Measurements from ENCODE around the gene B3GNT2. TPM values are rescaled to one million over a fixed set of nuclear protein-coding genes. Genes with fewer than 3 reads are reported as not detected.

Gene B3GNT2
- total and polyA plus RNA-seq, 2 experiments from 2014 or later, result 35.5 to 70.4 TPM

DNA sequence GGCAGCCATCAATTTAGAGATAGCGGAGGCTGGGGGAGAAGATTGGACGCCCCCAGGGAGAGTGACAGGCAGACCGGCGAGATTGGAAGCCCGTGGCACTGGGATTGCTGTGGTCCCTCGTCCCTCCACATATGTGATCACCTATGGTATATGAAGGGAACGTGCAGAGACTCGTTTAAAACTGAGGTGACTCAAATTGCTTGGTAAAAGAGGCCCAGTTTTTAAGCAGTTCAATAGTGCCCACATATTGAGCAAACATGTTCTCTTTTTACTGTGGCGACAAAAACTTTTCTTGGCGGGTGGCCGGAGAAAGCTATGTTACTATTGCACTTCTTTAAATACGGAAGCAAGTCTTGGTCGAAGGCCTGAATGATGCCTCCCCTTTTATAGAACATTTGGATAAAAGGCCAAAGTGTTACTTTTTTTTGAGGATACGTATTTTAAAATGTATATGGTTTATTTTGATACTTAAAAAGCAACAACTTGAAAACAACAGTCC is 9.1 kb downstream of the B3GNT2 start:
- H3K4me1 Mint-ChIP-seq, result peaks cover 78% of the 10 kb centered on the region
- H3K9me2 ChIP-seq (ENCODE audit: insufficient read depth), result 0 out of 2 replicates have a peak, but pooled peaks cover 3% of the 10 kb centered on the region
- ATAC-seq (no peak), DNase-seq (ENCODE audit: low spot score) (no peak)
- no peak overlapping the region for H2AFZ ChIP-seq
- no peak overlapping the region for H3K27ac ChIP-seq (ENCODE audit: low read depth)
- peaks cover 73% of the 10 kb centered on the region for H3K4me1 ChIP-seq (ENCODE audit: insufficient read depth)
- H3K36me3 Mint-ChIP-seq (ENCODE audit: low read depth), result no peaks in the 10 kb centered on the region; the same call in 2 of the 3 replicates
- H3K36me3 ChIP-seq (ENCODE audit: insufficient read depth), result no peaks in the 10 kb centered on the region
- peaks cover 10% of the 10 kb centered on the region for H3K27me3 Mint-ChIP-seq (ENCODE audit: insufficient read depth, low read depth, poor library complexity)
- H3F3A ChIP-seq (replicated peaks; ENCODE audit: low read depth), result no peaks in the 10 kb centered on the region; the same call in 1 of the 2 replicates
- H3K27ac Mint-ChIP-seq, result no peak overlapping the region
- TF ChIP-seq EZH2 (IDR thresholded peaks at IDR 0.05; ENCODE audit: low read depth, unreplicated experiment) (no peak), EZH2phosphoT487 (IDR thresholded peaks at IDR 0.05; ENCODE audit: unreplicated experiment) (no peak), ETS1 (IDR thresholded peaks at IDR 0.05) (no peak), JUNB (IDR thresholded peaks at IDR 0.05; ENCODE audit: unreplicated experiment) (no peak), ZNF462 (CRISPR knock-in tag; IDR thresholded peaks at IDR 0.05) (no peak), STAT1 (IDR thresholded peaks at IDR 0.05; ENCODE audit: unreplicated experiment) (no peak), ZNF114 (CRISPR knock-in tag; IDR thresholded peaks at IDR 0.05) (no peak), REST (IDR thresholded peaks at IDR 0.05; ENCODE audit: unreplicated experiment) (no peak), POLR2AphosphoS5 (IDR thresholded peaks at IDR 0.05; ENCODE audit: low read depth) (no peak), ZNF331 (CRISPR knock-in tag; IDR thresholded peaks at IDR 0.05; ENCODE audit: low read depth) (no peak), NANOG (IDR thresholded peaks at IDR 0.05; ENCODE audit: borderline replicate concordance) (no peak)
- TF ChIP-seq, protein P1, sequence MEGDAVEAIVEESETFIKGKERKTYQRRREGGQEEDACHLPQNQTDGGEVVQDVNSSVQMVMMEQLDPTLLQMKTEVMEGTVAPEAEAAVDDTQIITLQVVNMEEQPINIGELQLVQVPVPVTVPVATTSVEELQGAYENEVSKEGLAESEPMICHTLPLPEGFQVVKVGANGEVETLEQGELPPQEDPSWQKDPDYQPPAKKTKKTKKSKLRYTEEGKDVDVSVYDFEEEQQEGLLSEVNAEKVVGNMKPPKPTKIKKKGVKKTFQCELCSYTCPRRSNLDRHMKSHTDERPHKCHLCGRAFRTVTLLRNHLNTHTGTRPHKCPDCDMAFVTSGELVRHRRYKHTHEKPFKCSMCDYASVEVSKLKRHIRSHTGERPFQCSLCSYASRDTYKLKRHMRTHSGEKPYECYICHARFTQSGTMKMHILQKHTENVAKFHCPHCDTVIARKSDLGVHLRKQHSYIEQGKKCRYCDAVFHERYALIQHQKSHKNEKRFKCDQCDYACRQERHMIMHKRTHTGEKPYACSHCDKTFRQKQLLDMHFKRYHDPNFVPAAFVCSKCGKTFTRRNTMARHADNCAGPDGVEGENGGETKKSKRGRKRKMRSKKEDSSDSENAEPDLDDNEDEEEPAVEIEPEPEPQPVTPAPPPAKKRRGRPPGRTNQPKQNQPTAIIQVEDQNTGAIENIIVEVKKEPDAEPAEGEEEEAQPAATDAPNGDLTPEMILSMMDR (conservative IDR thresholded peaks at IDR 0.05; ENCODE audit: low read depth in 2 of 2), result no peak
- no peak overlapping the region for H3K4me2 ChIP-seq
- H3K79me2 ChIP-seq (replicated peaks; ENCODE audit: insufficient read depth), result peaks cover 100% of the 10 kb centered on the region
- H3K9me3 Mint-ChIP-seq, result no peaks in the 10 kb centered on the region
- H3K4me3 ChIP-seq, result no peak overlapping the region
- H4K20me1 ChIP-seq (replicated peaks; ENCODE audit: insufficient read depth), result peaks cover 84% of the 10 kb centered on the region
- H3K27me3 ChIP-seq (ENCODE audit: insufficient read depth), result no peaks in the 10 kb centered on the region
- no peak overlapping the region for H3K4me3 Mint-ChIP-seq
